Natural killer cell (primary cell): Measurements from ENCODE around the gene PACRG. TPM values are rescaled to one million over a fixed set of nuclear protein-coding genes. Genes with fewer than 3 reads are reported as not detected.

ENCODE experiments used
- ATAC-seq, 3 donors: fragments of 150-1000 bp in 2 of 3; fragments of 200-7000 bp in 1 of 3; cut with Tn5 transposase; 1 replicate in 1 of 3; 2 replicates in 2 of 3; pipeline ENCODE4 v1.10.0; 2021; ENCODE audit warnings: mild to moderate bottlenecking in 2 of 3, moderate library complexity in 2 of 3
- DNase-seq, 2 donors: peaks; one replicate each; pipeline versions ENCODE4 v3.0.0 to v3.0.0-alpha.2; 2013 to 2021; ENCODE audit warnings: mixed read lengths in 1 of 2
- H3K27ac ChIP-seq: one replicate; pipeline ENCODE4 v1.5.1; 2013; ENCODE audit warnings: mild to moderate bottlenecking, low read length
- H3K27me3 ChIP-seq: one replicate; pipeline ENCODE4 v1.6.1; 2013; ENCODE audit warnings: low read length; ENCODE audit not compliant: control insufficient read depth, insufficient read depth
- H3K36me3 ChIP-seq: one replicate; pipeline ENCODE4 v1.6.1; 2013; ENCODE audit warnings: low read length; ENCODE audit not compliant: control insufficient read depth, insufficient read depth
- H3K4me1 ChIP-seq: one replicate; pipeline ENCODE4 v1.6.1; 2013; ENCODE audit warnings: low read length; ENCODE audit not compliant: control insufficient read depth, insufficient read depth
- H3K4me3 ChIP-seq: one replicate; pipeline ENCODE4 v1.5.1; 2013; ENCODE audit warnings: low read length
- H3K9me3 ChIP-seq: one replicate; pipeline ENCODE4 v1.6.1; 2013; ENCODE audit warnings: low read length; ENCODE audit not compliant: control insufficient read depth, insufficient read depth
- H3K27ac Mint-ChIP-seq, 2 donors: one replicate each; pipeline ENCODE4 v1.8.0; 2022; ENCODE audit warnings: mild to moderate bottlenecking in 2 of 2, mixed read lengths in 2 of 2, moderate library complexity in 1 of 2
- H3K27me3 Mint-ChIP-seq, 2 donors: one replicate each; pipeline ENCODE4 v1.8.0; 2022; ENCODE audit warnings: low read depth in 2 of 2, mixed read lengths in 2 of 2
- H3K36me3 Mint-ChIP-seq: one replicate; pipeline ENCODE4 v1.8.0; 2022; ENCODE audit warnings: mixed read lengths
- H3K4me1 Mint-ChIP-seq, 2 donors: one replicate each; pipeline ENCODE4 v1.8.0; 2022; ENCODE audit warnings: mixed read lengths in 2 of 2
- H3K4me3 Mint-ChIP-seq: one replicate; pipeline ENCODE4 v1.8.0; 2022; ENCODE audit warnings: mild to moderate bottlenecking, moderate library complexity, mixed read lengths
- H3K9me3 Mint-ChIP-seq, 2 donors: one replicate each; pipeline ENCODE4 v1.8.0; 2022; ENCODE audit warnings: mixed read lengths in 2 of 2
- CTCF ChIP-seq: fragments of 200-600 bp; IDR thresholded peaks from one replicate; pipeline ENCODE4 v1.8.0; 2022; ENCODE audit warnings: antibody characterized with exemption
- WGBS: methylation state at CpG from one replicate; pipeline ENCODE4 v1.1.7; 2013; ENCODE audit warnings: missing lambda C conversion rate; ENCODE audit not compliant: insufficient coverage; 5-methylcytosine and 5-hydroxymethylcytosine counted together
- intact Hi-C: fragments of 100-400 bp; cut with micrococcal nuclease; formaldehyde crosslinking; loops from one replicate; pipeline ENCODE4 v1.14.2; 2022
- total RNA-seq, 4 donors: library from RNA; stranded (reverse); fragments of 120-200 nt in 1 of 4; gene quantifications; one replicate each; pipeline versions ENCODE4 v1.2.3 to v1.2.4, GENCODE V29; 2013 to 2022

The PACRG gene
- total RNA-seq, 3 donors from 2014 or later (not counting 1 experiment from before 2014, with no cell fraction given), result 0.52 TPM; not detected in 2

DNA sequence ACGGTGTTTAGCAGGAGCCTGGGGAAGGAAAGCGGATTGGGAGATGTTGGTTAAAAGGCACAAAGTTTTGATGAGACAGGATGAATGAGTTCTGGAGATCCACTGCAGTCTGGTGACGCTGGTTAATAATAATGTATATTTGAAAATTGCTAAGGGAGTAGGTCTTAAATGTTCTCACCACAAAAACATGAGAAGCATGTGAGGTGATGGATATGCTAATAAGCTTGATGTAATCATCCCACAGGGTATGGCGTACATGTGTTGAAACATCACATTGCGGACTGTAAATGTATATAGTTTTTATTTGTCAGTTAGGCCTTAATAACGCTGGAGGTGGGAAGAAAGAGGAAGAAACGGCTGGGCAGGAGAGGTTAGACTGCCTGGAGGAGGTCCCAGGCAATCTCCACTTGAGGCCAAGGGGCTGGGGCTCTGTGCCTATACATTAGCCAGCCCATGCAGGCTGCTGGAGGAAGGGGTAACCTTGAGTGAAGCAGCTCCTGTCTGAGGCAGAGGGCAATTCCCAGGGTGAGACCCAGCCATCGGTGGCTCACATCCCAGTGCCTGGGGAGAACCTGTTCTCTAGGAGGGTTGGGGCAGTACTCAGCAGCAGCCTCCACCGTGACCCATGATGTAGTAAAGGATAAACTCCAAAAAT lies 498.5 kb downstream of the PACRG start:
- Histone ChIP-seq H3K4me3 (no peak overlapping the region), H3K27me3 (no peaks in the 10 kb centered on the region), H3K4me1 (no peaks in the 10 kb centered on the region), H3K9me3 (no peaks in the 10 kb centered on the region), H3K36me3 (no peaks in the 10 kb centered on the region), H3K27ac (no peak overlapping the region)
- Mint-ChIP-seq H3K27me3 (peaks cover 0 to 2% of the 10 kb centered on the region in 2 donors), H3K27ac (no peak overlapping the region), H3K4me3 (no peak overlapping the region), H3K9me3 (no peaks in the 10 kb centered on the region), H3K4me1 (no peaks in the 10 kb centered on the region), H3K36me3 (no peaks in the 10 kb centered on the region)
- ATAC-seq (no peak), DNase-seq (no peak)
- TF ChIP-seq CTCF, result no peak
- 86% methylated on average over 8 of the region's 9 CpGs for whole genome bisulfite sequencing
- intact Hi-C loops, result no loop called here

DNA sequence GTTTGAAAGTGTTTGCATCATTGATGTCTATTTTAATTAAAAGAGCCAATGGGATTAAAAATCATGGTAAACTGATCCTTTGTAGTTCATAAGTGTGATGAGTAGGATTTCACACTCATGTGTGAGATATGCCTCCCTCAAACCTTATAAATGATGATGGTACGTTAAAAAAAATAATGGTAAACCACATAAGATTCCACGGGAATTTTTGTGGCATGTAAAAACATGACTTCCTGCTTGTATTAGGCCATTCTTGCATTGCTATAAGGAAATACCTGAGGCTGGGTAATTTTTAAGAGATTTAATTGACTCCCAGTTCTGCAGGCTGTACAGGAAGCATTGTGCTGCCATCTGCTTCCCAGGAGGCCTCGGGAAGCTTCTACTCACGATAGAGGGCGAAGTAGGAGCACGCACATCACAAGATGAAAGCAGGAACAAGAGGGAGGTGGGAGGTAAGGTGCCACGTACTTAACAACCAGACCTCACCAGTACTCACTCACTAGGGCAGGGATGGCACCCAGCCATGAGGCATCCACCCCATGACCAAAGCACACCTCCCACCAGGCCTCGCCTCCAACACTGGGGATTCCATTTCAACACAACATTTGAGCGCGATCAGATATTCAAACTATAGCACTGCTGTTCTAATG lies 499.2 kb downstream of the PACRG start:
- Histone ChIP-seq H3K9me3 (no peaks in the 10 kb centered on the region), H3K36me3 (no peaks in the 10 kb centered on the region), H3K27me3 (no peaks in the 10 kb centered on the region), H3K4me3 (no peak overlapping the region), H3K4me1 (no peaks in the 10 kb centered on the region), H3K27ac (no peak overlapping the region)
- Mint-ChIP-seq H3K4me1 (no peaks in the 10 kb centered on the region), H3K4me3 (no peak overlapping the region), H3K9me3 (no peaks in the 10 kb centered on the region), H3K27ac (no peak overlapping the region), H3K36me3 (no peaks in the 10 kb centered on the region), H3K27me3 (peaks cover 2 to 3% of the 10 kb centered on the region in 2 donors)
- TF ChIP-seq CTCF, result no peak
- DNase-seq (no peak), ATAC-seq (no peak)
- 89% methylated on average over 9 of the region's 10 CpGs for WGBS
- intact Hi-C loops, result no loop called here

- intact Hi-C loops, result no loop called here
These were observed 500.3 kb downstream of the PACRG start for GRCh38 chr6:163228041-163228440.

More at GRCh38 chr6:163228041-163228440, 500.3 kb downstream of the PACRG start:
- no peak for ATAC-seq
- WGBS, result 53% methylated on average over 1 of the region's 1 CpG
- no peaks in the 10 kb centered on the region for H3K9me3 ChIP-seq
- H3K9me3 Mint-ChIP-seq, result no peaks in the 10 kb centered on the region
- no peaks in the 10 kb centered on the region for H3K4me1 ChIP-seq
- peaks cover 8% of the 10 kb centered on the region in 2 donors for H3K27me3 Mint-ChIP-seq
- TF ChIP-seq CTCF, result no peak
- no peaks in the 10 kb centered on the region for H3K27me3 ChIP-seq
- no peak overlapping the region for H3K27ac ChIP-seq
- no peaks in the 10 kb centered on the region for H3K4me1 Mint-ChIP-seq
- no peak overlapping the region for H3K27ac Mint-ChIP-seq
- no peak for DNase-seq
- no peaks in the 10 kb centered on the region for H3K36me3 Mint-ChIP-seq
- H3K4me3 ChIP-seq, result no peak overlapping the region
- no peaks in the 10 kb centered on the region for H3K36me3 ChIP-seq
- H3K4me3 Mint-ChIP-seq, result no peak overlapping the region
